PFSK-1 (cell line): Measurements from ENCODE around the gene RAD21L1. TPM values are rescaled to one million over a fixed set of nuclear protein-coding genes. Genes with fewer than 3 reads are reported as not detected.

ENCODE experiments used
- FOXP2 ChIP-seq: optimal IDR thresholded peaks from 2 replicates; pipeline ENCODE3; 2011; ENCODE audit warnings: borderline replicate concordance, control low read depth, inconsistent platforms; ENCODE audit not compliant: insufficient read depth; ENCODE audit errors: extremely low read length, extremely low read depth
- POLR2AphosphoS5 ChIP-seq: IDR thresholded peaks from 2 replicates; pipeline ENCODE4 v1.6.1; 2012; ENCODE audit warnings: low read depth, mild to moderate bottlenecking, control low read depth, low read length, moderate library complexity
- SIN3A ChIP-seq: IDR thresholded peaks from 2 replicates; pipeline ENCODE4 v1.6.1; 2012; ENCODE audit warnings: mild to moderate bottlenecking, low read length, moderate library complexity, borderline replicate concordance; ENCODE audit not compliant: insufficient read depth
- TAF1 ChIP-seq: IDR thresholded peaks from 2 replicates; pipeline ENCODE4 v1.6.1; 2012; ENCODE audit warnings: low read length, control low read depth, borderline replicate concordance; ENCODE audit not compliant: insufficient read depth
- polyA plus RNA-seq: library from polyadenylated mRNA; unstranded; fragments of >200 nt; gene quantifications from one replicate; pipeline ENCODE4 v1.2.1, GENCODE V29; 2012; ENCODE audit warnings: low read depth, missing spikeins; ENCODE audit not compliant: insufficient read length
- TF ChIP-seq, protein P1 (sequence below), 2 experiments: IDR thresholded peaks; 2 replicates each; pipeline versions ENCODE4 v1.6.1 to v1.8.0; 2011 to 2012; ENCODE audit warnings: low read depth in 2 of 2, low read length in 2 of 2, control low read depth in 1 of 2, inconsistent platforms in 1 of 2, mild to moderate bottlenecking in 1 of 2, moderate library complexity in 1 of 2; ENCODE audit not compliant: insufficient read depth in 1 of 2

Gene RAD21L1
- not detected for polyA plus RNA-seq

DNA sequence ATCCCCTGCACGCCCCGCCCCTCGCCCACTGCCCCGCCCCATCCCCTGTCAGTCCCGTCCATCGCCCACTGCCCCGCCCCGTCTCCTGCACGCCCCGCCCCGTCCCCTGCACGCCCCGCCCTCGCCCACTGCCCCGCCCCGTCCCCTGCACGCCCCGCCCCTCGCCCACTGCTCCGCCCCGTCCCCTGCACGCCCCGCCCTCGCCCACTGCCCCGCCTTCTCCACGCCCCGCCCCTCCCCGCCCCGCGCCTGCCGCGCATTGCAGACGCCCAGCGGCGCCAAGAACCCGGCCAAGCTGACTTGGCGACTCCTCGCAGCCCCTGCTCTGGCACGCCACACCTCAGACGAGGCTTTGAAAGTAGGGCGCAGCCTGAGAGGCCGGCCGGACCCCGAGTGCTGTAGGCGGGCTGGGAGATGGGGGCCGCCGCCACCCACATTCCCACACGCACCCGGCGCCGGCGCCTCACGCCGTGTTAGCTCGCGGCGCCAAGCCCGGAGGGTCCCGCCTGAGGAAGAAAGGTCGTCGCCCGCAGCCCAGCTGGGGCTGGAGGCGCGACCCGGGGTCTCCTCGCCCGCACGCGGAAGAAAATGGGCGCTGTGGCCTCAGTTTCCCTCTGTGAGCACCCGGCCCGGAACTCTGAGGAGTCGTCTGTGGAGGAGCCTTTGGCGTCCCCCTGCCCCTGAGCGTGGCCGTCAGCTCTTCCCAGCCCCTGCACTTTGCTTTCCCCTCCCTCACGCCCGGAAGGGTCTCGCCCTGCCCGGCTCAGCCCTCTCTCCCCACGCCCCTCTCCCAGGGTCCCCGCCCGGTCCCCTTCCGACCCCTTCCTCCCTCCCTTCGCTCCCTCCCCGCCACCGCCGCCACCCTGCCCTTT is at the start of gene RAD21L1:
Gene RAD21L1 (plus strand): TSS at position 262 of the 872 bp plus-strand sequence. CDS start 2,410 bp downstream, outside the sequence.
- TF ChIP-seq, protein P1, sequence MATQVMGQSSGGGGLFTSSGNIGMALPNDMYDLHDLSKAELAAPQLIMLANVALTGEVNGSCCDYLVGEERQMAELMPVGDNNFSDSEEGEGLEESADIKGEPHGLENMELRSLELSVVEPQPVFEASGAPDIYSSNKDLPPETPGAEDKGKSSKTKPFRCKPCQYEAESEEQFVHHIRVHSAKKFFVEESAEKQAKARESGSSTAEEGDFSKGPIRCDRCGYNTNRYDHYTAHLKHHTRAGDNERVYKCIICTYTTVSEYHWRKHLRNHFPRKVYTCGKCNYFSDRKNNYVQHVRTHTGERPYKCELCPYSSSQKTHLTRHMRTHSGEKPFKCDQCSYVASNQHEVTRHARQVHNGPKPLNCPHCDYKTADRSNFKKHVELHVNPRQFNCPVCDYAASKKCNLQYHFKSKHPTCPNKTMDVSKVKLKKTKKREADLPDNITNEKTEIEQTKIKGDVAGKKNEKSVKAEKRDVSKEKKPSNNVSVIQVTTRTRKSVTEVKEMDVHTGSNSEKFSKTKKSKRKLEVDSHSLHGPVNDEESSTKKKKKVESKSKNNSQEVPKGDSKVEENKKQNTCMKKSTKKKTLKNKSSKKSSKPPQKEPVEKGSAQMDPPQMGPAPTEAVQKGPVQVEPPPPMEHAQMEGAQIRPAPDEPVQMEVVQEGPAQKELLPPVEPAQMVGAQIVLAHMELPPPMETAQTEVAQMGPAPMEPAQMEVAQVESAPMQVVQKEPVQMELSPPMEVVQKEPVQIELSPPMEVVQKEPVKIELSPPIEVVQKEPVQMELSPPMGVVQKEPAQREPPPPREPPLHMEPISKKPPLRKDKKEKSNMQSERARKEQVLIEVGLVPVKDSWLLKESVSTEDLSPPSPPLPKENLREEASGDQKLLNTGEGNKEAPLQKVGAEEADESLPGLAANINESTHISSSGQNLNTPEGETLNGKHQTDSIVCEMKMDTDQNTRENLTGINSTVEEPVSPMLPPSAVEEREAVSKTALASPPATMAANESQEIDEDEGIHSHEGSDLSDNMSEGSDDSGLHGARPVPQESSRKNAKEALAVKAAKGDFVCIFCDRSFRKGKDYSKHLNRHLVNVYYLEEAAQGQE (IDR thresholded peaks at IDR 0.05; ENCODE audit: insufficient read depth in 1 of 2, low read depth in 2 of 2, low read length in 2 of 2) = no peak
- peak; percentile 59; the same call in 1 of the 2 replicates for TF ChIP-seq POLR2AphosphoS5
- TF ChIP-seq FOXP2 = no peak

DNA sequence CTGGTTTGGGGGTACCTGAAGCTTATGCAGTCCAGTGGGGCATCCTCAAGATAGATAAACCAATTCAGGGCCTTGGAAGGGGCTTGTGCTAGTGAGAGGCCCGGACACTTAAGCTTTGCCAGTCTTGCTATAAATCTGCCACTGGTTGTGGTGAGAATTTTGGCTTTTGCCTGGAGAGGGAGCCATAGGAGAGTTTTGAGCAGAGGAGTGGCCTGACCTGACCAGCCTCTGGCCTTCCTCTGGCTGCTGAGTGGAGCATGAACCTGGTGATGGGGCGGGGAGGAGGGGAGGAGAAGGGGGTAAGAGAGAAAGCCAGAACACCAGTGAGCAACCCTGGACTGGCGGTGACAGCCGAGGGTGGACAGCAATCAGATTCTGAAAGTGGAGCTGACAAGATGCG is 48.2 kb upstream of the RAD21L1 start:
- TF ChIP-seq TAF1 (no peak), POLR2AphosphoS5 (no peak), FOXP2 (no peak), SIN3A (no peak)
- TF ChIP-seq, protein P1 (IDR thresholded peaks at IDR 0.05; ENCODE audit: insufficient read depth in 1 of 2, low read depth in 2 of 2, low read length in 2 of 2) = no peak

DNA sequence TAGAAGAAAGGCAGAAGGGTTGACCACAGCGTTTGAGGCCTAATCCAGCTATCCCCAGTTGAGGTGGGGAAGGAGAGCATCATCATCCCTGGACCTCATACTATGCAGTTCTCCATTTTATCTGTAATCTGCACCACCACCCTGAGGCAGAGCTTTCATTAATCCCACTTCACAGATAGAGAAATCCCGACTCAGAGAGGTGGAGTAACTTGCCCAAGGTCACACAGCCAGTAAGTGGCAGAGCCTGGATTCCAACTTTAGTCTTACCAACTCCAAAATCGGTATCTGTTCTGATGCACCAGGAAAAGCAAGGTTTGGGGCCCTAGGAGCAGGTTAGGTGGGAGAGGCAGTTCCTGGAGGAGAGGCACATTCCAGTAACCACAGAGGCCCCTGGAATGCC is 47.7 kb upstream of the RAD21L1 start:
- TF ChIP-seq, protein P1 (IDR thresholded peaks at IDR 0.05; ENCODE audit: insufficient read depth in 1 of 2, low read depth in 2 of 2, low read length in 2 of 2) = no peak
- TF ChIP-seq POLR2AphosphoS5 = no peak
- TF ChIP-seq TAF1 = no peak
- TF ChIP-seq FOXP2 = no peak
- TF ChIP-seq SIN3A = no peak

DNA sequence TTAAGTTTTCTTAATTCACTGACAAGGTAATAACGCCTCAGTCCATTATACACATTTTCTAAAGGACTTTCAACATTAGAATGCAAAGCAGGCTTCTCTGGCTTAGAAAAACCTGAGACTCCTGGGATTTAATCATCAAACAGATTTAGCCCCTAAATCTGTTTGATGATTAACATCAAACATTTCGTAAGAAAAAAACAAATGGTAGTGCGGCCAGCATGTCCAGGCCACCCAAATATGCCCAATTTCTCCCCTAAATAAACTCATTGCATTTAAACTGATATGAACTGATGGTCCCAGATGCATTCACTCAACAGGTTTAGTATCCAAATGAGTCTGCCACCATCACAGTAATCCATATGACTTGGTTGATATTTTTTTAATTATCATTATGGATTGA is 47.2 kb upstream of the RAD21L1 start:
- TF ChIP-seq, protein P1 (IDR thresholded peaks at IDR 0.05; ENCODE audit: insufficient read depth in 1 of 2, low read depth in 2 of 2, low read length in 2 of 2) = no peak
- no peak for TF ChIP-seq SIN3A
- TF ChIP-seq POLR2AphosphoS5 = no peak
- TF ChIP-seq TAF1 = no peak
- TF ChIP-seq FOXP2 = no peak
